Keratinocyte (primary cell): ENCODE data around the gene ZNF407. TPM values are rescaled to one million over a fixed set of nuclear protein-coding genes. Genes with fewer than 3 reads are reported as not detected.

ENCODE experiments used
- DNase-seq: peaks from one replicate; pipeline ENCODE4 v3.0.0-alpha.2; 2011; ENCODE audit warnings: low read depth, missing footprints, low spot score
- FAIRE-seq: peaks from 2 replicates; lab custom pipeline; 2011; peaks lifted over from hg19 to GRCh38; lab: Jason Lieb, UNC
- H2AFZ ChIP-seq: 2 replicates; pipeline ENCODE4 v1.6.0; 2012; ENCODE audit warnings: low read length, control low read depth, inconsistent platforms; ENCODE audit not compliant: control insufficient read depth
- H3K27ac ChIP-seq: 2 replicates; pipeline ENCODE4 v1.5.1; 2011; ENCODE audit warnings: low read length; ENCODE audit not compliant: control insufficient read depth, insufficient read depth
- H3K27me3 ChIP-seq: 3 replicates; pipeline ENCODE4 v1.6.0; 2011; ENCODE audit warnings: low read length; ENCODE audit not compliant: control insufficient read depth, insufficient read depth; ENCODE audit errors: extremely low read depth
- H3K36me3 ChIP-seq, 2 experiments: 2 replicates in 1 of 2; 3 replicates in 1 of 2; pipeline ENCODE4 v1.5.1; 2011; ENCODE audit warnings: low read length in 2 of 2, mild to moderate bottlenecking in 1 of 2; ENCODE audit not compliant: control insufficient read depth in 2 of 2, insufficient read depth in 2 of 2; ENCODE audit errors: extremely low read depth in 1 of 2
- H3K4me1 ChIP-seq: 3 replicates; pipeline ENCODE4 v1.5.1; 2011; ENCODE audit warnings: low read length; ENCODE audit not compliant: control insufficient read depth, insufficient read depth; ENCODE audit errors: extremely low read depth
- H3K4me2 ChIP-seq: 3 replicates; pipeline ENCODE4 v1.6.0; 2011; ENCODE audit warnings: low read depth, low read length; ENCODE audit not compliant: control insufficient read depth, insufficient read depth; ENCODE audit errors: extremely low read depth
- H3K4me3 ChIP-seq, 3 experiments: fragments of 200-600 bp in 1 of 3; sonication (generic) in 1 of 3; 2 replicates in 2 of 3; 3 replicates in 1 of 3; pipeline ENCODE4 v1.5.1; 2011 to 2016; ENCODE audit warnings: low read length in 3 of 3, mild to moderate bottlenecking in 3 of 3, control low read depth in 2 of 3, inconsistent platforms in 1 of 3, low read depth in 1 of 3, mixed read lengths in 1 of 3, mixed run types in 1 of 3, moderate library complexity in 1 of 3; ENCODE audit not compliant: control insufficient read depth in 2 of 3, insufficient read depth in 2 of 3; ENCODE audit errors: extremely low read depth in 1 of 3
- H3K79me2 ChIP-seq: 2 replicates; pipeline ENCODE4 v1.6.0; 2012; ENCODE audit warnings: low read length; ENCODE audit not compliant: control insufficient read depth, insufficient read depth
- H3K9ac ChIP-seq: 3 replicates; pipeline ENCODE4 v1.6.0; 2011; ENCODE audit warnings: low read length; ENCODE audit not compliant: control insufficient read depth, insufficient read depth; ENCODE audit errors: extremely low read depth
- H3K9me1 ChIP-seq: 3 replicates; pipeline ENCODE4 v1.6.0; 2011; ENCODE audit warnings: low read length; ENCODE audit not compliant: control insufficient read depth, insufficient read depth; ENCODE audit errors: extremely low read depth
- H3K9me3 ChIP-seq: 2 replicates; pipeline ENCODE4 v1.5.1; 2012; ENCODE audit warnings: low read depth, low read length; ENCODE audit not compliant: control insufficient read depth
- H4K20me1 ChIP-seq: 3 replicates; pipeline ENCODE4 v1.6.0; 2011; ENCODE audit warnings: low read length; ENCODE audit not compliant: control insufficient read depth, insufficient read depth; ENCODE audit errors: extremely low read depth
- EZH2 ChIP-seq: IDR thresholded peaks from one replicate; pipeline ENCODE4 v1.6.1; 2012; ENCODE audit warnings: inconsistent platforms, mild to moderate bottlenecking, low read length, moderate library complexity
- dilution Hi-C: fragments of 300-500 bp; cut with MboI; formaldehyde crosslinking; loops from one replicate; pipeline ENCODE4 v1.7.0; 2020; ENCODE audit warnings: low sequenced_read_pairs; ENCODE audit not compliant: extremely low pct_ligation_motif_present
- polyA plus RNA-seq, 5 experiments: library from polyadenylated mRNA; depleted of rRNA in 3 of 5; stranded (reverse) in 3 of 5; stranded (forward) in 1 of 5; unstranded in 1 of 5; fragments of >200 nt; gene quantifications; 1 replicate in 1 of 5; 2 replicates in 3 of 5; 3 replicates in 1 of 5; pipeline versions ENCODE4 v1.2.1 to v1.2.3, GENCODE V29; 2011 to 2012; ENCODE audit warnings: missing spikeins in 2 of 5, low read depth in 1 of 5, low replicate concordance in 1 of 5
- TF ChIP-seq, protein P1 (sequence below), 3 experiments: IDR thresholded peaks in 1 of 3; conservative IDR thresholded peaks in 1 of 3; optimal IDR thresholded peaks in 1 of 3; 2 replicates in 2 of 3; 3 replicates in 1 of 3; pipeline versions ENCODE3 to v1.5.1; 2011; ENCODE audit warnings: low read length in 3 of 3, mild to moderate bottlenecking in 3 of 3, moderate library complexity in 2 of 3, control low read depth in 1 of 3, inconsistent platforms in 1 of 3; ENCODE audit not compliant: insufficient read depth in 2 of 3; ENCODE audit errors: extremely low read depth in 1 of 3

The ZNF407 gene
- polyA plus RNA-seq, 1 donor (not counting 4 experiments of a cell fraction or from before 2014, with no cell fraction given): 3.8 TPM

DNA sequence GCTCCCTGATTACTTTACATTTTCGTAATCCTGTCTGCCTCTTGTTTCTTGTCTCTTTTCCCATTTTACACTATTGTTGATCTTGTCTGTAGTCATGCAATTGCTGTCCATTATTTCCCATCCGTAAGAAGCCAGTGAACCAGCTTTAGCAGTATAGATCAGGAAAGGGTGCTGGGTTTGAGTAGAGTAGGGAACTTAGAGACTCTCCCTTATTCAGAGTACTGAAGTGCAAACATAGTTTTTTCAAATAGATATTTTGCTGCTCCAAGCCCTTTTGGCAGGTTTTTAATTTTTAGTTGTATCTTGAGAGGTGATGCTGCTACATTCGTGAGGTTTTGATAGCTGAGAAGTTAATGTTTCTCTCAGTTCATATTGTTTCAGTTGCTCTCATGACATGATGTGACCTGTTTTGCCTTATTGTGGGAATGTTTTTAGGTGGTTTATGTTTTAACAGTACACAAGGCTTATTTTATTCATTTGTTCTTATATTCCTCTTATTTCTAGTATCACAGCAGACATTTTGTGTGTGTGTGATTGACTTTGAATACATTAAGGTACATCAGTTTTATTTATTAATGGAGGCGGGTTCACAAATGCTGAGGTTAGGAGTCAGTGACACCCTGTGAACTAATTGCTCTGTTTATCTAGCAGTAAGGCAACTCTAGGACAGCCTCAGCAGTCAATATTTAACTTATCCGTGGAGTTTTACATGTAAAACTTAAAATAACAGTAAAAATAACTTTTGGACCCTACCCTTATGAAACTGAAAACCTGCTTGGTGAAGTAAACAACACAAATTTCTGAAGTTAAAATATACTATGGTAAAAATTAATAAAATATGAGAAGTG lies 118.4 kb downstream of the ZNF407 start:
- dilution Hi-C loops: no loop called here

DNA sequence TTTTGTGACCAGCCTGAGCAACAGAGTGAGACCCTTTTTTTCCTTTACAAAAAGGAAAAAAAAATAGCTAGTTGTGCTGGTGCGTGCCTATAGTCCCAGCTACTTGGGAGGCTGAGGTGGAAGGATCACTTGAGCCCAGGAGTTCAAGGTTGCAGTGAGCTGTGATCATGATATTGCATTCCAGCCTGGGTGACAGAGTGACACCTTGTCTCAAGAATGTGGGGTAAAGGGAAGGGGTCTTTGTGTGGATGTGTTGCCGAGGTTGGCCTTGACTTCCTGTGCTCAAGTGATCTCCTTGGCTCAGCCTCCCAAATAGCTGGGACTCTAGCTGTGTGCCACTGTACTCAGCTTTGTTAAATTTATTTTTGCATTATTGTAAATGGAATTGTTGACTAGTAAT lies 120.6 kb downstream of the ZNF407 start:
- H3K4me3 ChIP-seq: no peak overlapping the region
- H3K9me1 ChIP-seq: no peaks in the 10 kb centered on the region
- H2AFZ ChIP-seq: no peak overlapping the region
- no peaks in the 10 kb centered on the region for H4K20me1 ChIP-seq
- no peak for DNase-seq
- no peaks in the 10 kb centered on the region for H3K4me1 ChIP-seq
- H3K79me2 ChIP-seq: no peaks in the 10 kb centered on the region
- H3K4me2 ChIP-seq: no peak overlapping the region
- H3K36me3 ChIP-seq: no peaks in the 10 kb centered on the region
- TF ChIP-seq, protein P1, sequence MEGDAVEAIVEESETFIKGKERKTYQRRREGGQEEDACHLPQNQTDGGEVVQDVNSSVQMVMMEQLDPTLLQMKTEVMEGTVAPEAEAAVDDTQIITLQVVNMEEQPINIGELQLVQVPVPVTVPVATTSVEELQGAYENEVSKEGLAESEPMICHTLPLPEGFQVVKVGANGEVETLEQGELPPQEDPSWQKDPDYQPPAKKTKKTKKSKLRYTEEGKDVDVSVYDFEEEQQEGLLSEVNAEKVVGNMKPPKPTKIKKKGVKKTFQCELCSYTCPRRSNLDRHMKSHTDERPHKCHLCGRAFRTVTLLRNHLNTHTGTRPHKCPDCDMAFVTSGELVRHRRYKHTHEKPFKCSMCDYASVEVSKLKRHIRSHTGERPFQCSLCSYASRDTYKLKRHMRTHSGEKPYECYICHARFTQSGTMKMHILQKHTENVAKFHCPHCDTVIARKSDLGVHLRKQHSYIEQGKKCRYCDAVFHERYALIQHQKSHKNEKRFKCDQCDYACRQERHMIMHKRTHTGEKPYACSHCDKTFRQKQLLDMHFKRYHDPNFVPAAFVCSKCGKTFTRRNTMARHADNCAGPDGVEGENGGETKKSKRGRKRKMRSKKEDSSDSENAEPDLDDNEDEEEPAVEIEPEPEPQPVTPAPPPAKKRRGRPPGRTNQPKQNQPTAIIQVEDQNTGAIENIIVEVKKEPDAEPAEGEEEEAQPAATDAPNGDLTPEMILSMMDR (optimal IDR thresholded peaks at IDR 0.05 in 1 of 3, IDR thresholded peaks at IDR 0.05 in 1 of 3, conservative IDR thresholded peaks at IDR 0.05 in 1 of 3; ENCODE audit: extremely low read depth in 1 of 3, insufficient read depth in 2 of 3, low read length in 3 of 3): no peak
- TF ChIP-seq EZH2: no peak
- no peaks in the 10 kb centered on the region for H3K27me3 ChIP-seq
- no peak overlapping the region for H3K27ac ChIP-seq
- no peak overlapping the region for H3K9ac ChIP-seq
- dilution Hi-C loops: no loop called here
- FAIRE-seq: no peak
- H3K9me3 ChIP-seq: no peaks in the 10 kb centered on the region

More for the DNA sequence above, 118.4 kb downstream of the ZNF407 start:
- Histone ChIP-seq H3K27me3 (no peaks in the 10 kb centered on the region), H3K9me3 (no peaks in the 10 kb centered on the region), H3K9ac (no peak overlapping the region), H3K36me3 (peaks cover 0 to 2% of the 10 kb centered on the region in 2 experiments), H3K79me2 (no peaks in the 10 kb centered on the region), H2AFZ (no peak overlapping the region), H3K4me1 (no peaks in the 10 kb centered on the region), H3K9me1 (no peaks in the 10 kb centered on the region), H3K4me3 (no peak overlapping the region), H3K4me2 (no peak overlapping the region), H3K27ac (no peak overlapping the region), H4K20me1 (no peaks in the 10 kb centered on the region)
- FAIRE-seq (no peak), DNase-seq (no peak)
- TF ChIP-seq EZH2: no peak
- TF ChIP-seq, protein P1 (optimal IDR thresholded peaks at IDR 0.05 in 1 of 3, IDR thresholded peaks at IDR 0.05 in 1 of 3, conservative IDR thresholded peaks at IDR 0.05 in 1 of 3; ENCODE audit: extremely low read depth in 1 of 3, insufficient read depth in 2 of 3, low read length in 3 of 3): no peak
